Sigmoid colon (tissue), 4 donors: ENCODE results near the gene SETDB2.

Experiments
- CTCF ChIP-seq, 4 experiments: fragments of 450-650 bp in 3 of 4; fragments of 200-600 bp in 1 of 4; IDR thresholded peaks; one replicate each; pipeline ENCODE4 v1.5.1; 2016 to 2019; ENCODE audit warnings: antibody characterized with exemption in 4 of 4, mild to moderate bottlenecking in 3 of 4, moderate library complexity in 2 of 4
- POLR2AphosphoS5 ChIP-seq, 4 donors: sonication (generic); formaldehyde crosslinking; IDR thresholded peaks; one replicate each; pipeline ENCODE4 v1.6.1; 2017; ENCODE audit warnings: antibody characterized with exemption in 4 of 4

GRCh38 chr13:49540552-49540951, 96.5 kb downstream of the SETDB2 start:
- no peak for TF ChIP-seq CTCF (IDR thresholded peaks at IDR 0.05)
- no peak for TF ChIP-seq POLR2AphosphoS5 (IDR thresholded peaks at IDR 0.05)
